ENCODE results near the gene MEG3. TPM values are rescaled to one million over a fixed set of nuclear protein-coding genes. Genes with fewer than 3 reads are reported as not detected.

Gene MEG3
- total RNA-seq, 2 experiments from 2014 or later, result not detected

- POLR2A ChIA-PET, result no interaction called here
- peaks cover 44% of the 10 kb centered on the region for H3K27me3 Mint-ChIP-seq
- H3K27ac Mint-ChIP-seq, result no peak overlapping the region
- H3K4me3 Mint-ChIP-seq, result no peak overlapping the region
- no peak for DNase-seq
- ATAC-seq (ENCODE audit: low read depth), result no peak
- no peaks in the 10 kb centered on the region for H3K36me3 Mint-ChIP-seq
- no peaks in the 10 kb centered on the region for H3K4me1 Mint-ChIP-seq
- peaks cover 2% of the 10 kb centered on the region for H3K9me3 Mint-ChIP-seq
These were observed 811 bp upstream of the MEG3 start for GRCh38 chr14:100824901-100825712.

GRCh38 chr14:100826391-100827100 is 628 bp downstream of the MEG3 start:
- no peak for ATAC-seq (ENCODE audit: low read depth)
- Mint-ChIP-seq H3K36me3 (no peaks in the 10 kb centered on the region), H3K27me3 (peaks cover 44% of the 10 kb centered on the region), H3K9me3 (peaks cover 2% of the 10 kb centered on the region), H3K27ac (no peak overlapping the region), H3K4me3 (no peak overlapping the region), H3K4me1 (no peaks in the 10 kb centered on the region)
- no peak for DNase-seq
- POLR2A ChIA-PET, result no interaction called here

GRCh38 chr14:100827101-100828021 is 1.4 kb downstream of the MEG3 start:
- Mint-ChIP-seq H3K27me3 (peaks cover 44% of the 10 kb centered on the region), H3K4me1 (no peaks in the 10 kb centered on the region), H3K4me3 (no peak overlapping the region), H3K9me3 (peaks cover 2% of the 10 kb centered on the region), H3K36me3 (no peaks in the 10 kb centered on the region), H3K27ac (no peak overlapping the region)
- ATAC-seq (ENCODE audit: low read depth) (no peak), DNase-seq (no peak)
- POLR2A ChIA-PET, result no interaction called here

- no peaks in the 10 kb centered on the region for H3K4me1 Mint-ChIP-seq
- no peak for ATAC-seq (ENCODE audit: low read depth)
- H3K27ac Mint-ChIP-seq, result no peak overlapping the region
- peaks cover 39% of the 10 kb centered on the region for H3K27me3 Mint-ChIP-seq
- DNase-seq, result no peak
- peaks cover 2% of the 10 kb centered on the region for H3K9me3 Mint-ChIP-seq
- H3K4me3 Mint-ChIP-seq, result no peak overlapping the region
- POLR2A ChIA-PET, result no interaction called here
- no peaks in the 10 kb centered on the region for H3K36me3 Mint-ChIP-seq
These were observed 2.3 kb downstream of the MEG3 start for GRCh38 chr14:100828031-100828769.

GRCh38 chr14:100830681-100831080 is 4.8 kb downstream of the MEG3 start:
- H3K27me3 Mint-ChIP-seq, result peaks cover 22% of the 10 kb centered on the region
- no peak overlapping the region for H3K27ac Mint-ChIP-seq
- H3K9me3 Mint-ChIP-seq, result peaks cover 2% of the 10 kb centered on the region
- no peak for DNase-seq
- H3K4me3 Mint-ChIP-seq, result no peak overlapping the region
- POLR2A ChIA-PET, result no interaction called here
- no peaks in the 10 kb centered on the region for H3K4me1 Mint-ChIP-seq
- no peaks in the 10 kb centered on the region for H3K36me3 Mint-ChIP-seq
- no peak for ATAC-seq (ENCODE audit: low read depth)

- POLR2A ChIA-PET, result no interaction called here
- H3K27ac Mint-ChIP-seq, result no peak overlapping the region
- H3K4me3 Mint-ChIP-seq, result no peak overlapping the region
- no peaks in the 10 kb centered on the region for H3K36me3 Mint-ChIP-seq
- DNase-seq, result no peak
- peaks cover under 1% of the 10 kb centered on the region for H3K9me3 Mint-ChIP-seq
- no peaks in the 10 kb centered on the region for H3K4me1 Mint-ChIP-seq
- H3K27me3 Mint-ChIP-seq, result peaks cover 8% of the 10 kb centered on the region
- no peak for ATAC-seq (ENCODE audit: low read depth)
These were observed 6.5 kb downstream of the MEG3 start for GRCh38 chr14:100832311-100832960.

GRCh38 chr14:100834082-100834793 is 8.3 kb downstream of the MEG3 start:
- POLR2A ChIA-PET, result no interaction called here
- ATAC-seq (ENCODE audit: low read depth) (no peak), DNase-seq (no peak)
- no peaks in the 10 kb centered on the region for H3K27me3 Mint-ChIP-seq
- no peak overlapping the region for H3K4me3 Mint-ChIP-seq
- H3K4me1 Mint-ChIP-seq, result no peaks in the 10 kb centered on the region
- H3K9me3 Mint-ChIP-seq, result no peaks in the 10 kb centered on the region
- H3K27ac Mint-ChIP-seq, result no peak overlapping the region
- no peaks in the 10 kb centered on the region for H3K36me3 Mint-ChIP-seq

GRCh38 chr14:100834794-100835547 is 9.1 kb downstream of the MEG3 start:
- no peaks in the 10 kb centered on the region for H3K9me3 Mint-ChIP-seq
- POLR2A ChIA-PET, result no interaction called here
- no peaks in the 10 kb centered on the region for H3K4me1 Mint-ChIP-seq
- no peak overlapping the region for H3K4me3 Mint-ChIP-seq
- no peaks in the 10 kb centered on the region for H3K27me3 Mint-ChIP-seq
- H3K36me3 Mint-ChIP-seq, result no peaks in the 10 kb centered on the region
- no peak for DNase-seq
- H3K27ac Mint-ChIP-seq, result no peak overlapping the region
- no peak for ATAC-seq (ENCODE audit: low read depth)

GRCh38 chr14:100835548-100836310 is 9.8 kb downstream of the MEG3 start:
- DNase-seq, result no peak
- Mint-ChIP-seq H3K27ac (no peak overlapping the region), H3K36me3 (no peaks in the 10 kb centered on the region), H3K9me3 (no peaks in the 10 kb centered on the region), H3K4me1 (no peaks in the 10 kb centered on the region), H3K27me3 (no peaks in the 10 kb centered on the region), H3K4me3 (no peak overlapping the region)
- ATAC-seq (ENCODE audit: low read depth), result no peak
- POLR2A ChIA-PET, result no interaction called here

GRCh38 chr14:100836311-100836805 is 10.4 kb downstream of the MEG3 start:
- H3K4me3 Mint-ChIP-seq, result no peak overlapping the region
- H3K4me1 Mint-ChIP-seq, result no peaks in the 10 kb centered on the region

More at GRCh38 chr14:100836311-100836805, 10.4 kb downstream of the MEG3 start:
- POLR2A ChIA-PET, result no interaction called here
- DNase-seq (no peak), ATAC-seq (ENCODE audit: low read depth) (no peak)
- H3K36me3 Mint-ChIP-seq, result no peaks in the 10 kb centered on the region
- no peaks in the 10 kb centered on the region for H3K9me3 Mint-ChIP-seq
- H3K27ac Mint-ChIP-seq, result no peak overlapping the region
- H3K27me3 Mint-ChIP-seq, result no peaks in the 10 kb centered on the region
